GM18502 (cell line): ENCODE measurements around the gene PLXNA4.

Experiments
- ATAC-seq: cut with Tn5 transposase; IDR thresholded peaks from one replicate; pipeline ENCODE4 v1.9.1; 2021; ENCODE audit warnings: mild to moderate bottlenecking; ENCODE audit not compliant: unreplicated experiment, poor library complexity

PLXNA4 gene

DNA sequence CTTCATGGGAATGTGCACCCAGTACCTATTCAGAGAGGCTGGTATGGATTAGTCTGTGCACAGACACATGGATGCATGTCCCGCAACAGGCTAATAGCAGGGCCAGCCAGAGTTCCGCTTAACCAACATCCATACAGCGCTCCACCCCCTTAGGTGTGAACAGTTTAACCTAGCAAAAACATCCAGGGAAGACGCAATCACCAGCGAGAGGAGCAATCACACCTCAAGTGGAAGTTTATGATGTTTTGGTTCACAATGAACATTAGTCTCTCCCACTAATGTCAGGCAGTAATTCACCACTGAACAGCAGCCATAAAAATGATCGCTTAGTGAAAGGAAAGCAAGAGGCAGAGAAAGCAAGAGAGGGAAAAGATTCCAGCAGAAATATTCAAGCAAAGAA is 91.1 kb downstream of the PLXNA4 start:
- ATAC-seq: no peak

DNA sequence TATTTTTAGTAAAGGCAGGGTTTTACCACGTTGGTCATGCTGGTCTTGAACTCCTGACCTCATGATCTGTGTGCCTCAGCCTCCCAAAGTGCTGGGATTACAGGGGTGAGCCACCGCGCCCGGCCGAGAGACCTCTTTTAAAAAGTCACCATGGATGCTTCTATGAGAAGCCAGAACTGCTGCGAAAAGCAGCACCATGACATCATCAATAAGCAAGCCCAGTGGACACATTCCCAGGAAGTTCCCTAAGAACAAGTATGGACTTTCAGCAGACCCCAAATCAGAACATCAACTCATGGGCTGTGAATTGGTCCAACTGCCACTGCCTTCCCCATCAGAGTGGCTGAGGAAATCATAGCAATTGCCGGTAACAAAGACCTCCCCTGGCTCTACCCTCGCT is 93.4 kb downstream of the PLXNA4 start:
- no peak for ATAC-seq

DNA sequence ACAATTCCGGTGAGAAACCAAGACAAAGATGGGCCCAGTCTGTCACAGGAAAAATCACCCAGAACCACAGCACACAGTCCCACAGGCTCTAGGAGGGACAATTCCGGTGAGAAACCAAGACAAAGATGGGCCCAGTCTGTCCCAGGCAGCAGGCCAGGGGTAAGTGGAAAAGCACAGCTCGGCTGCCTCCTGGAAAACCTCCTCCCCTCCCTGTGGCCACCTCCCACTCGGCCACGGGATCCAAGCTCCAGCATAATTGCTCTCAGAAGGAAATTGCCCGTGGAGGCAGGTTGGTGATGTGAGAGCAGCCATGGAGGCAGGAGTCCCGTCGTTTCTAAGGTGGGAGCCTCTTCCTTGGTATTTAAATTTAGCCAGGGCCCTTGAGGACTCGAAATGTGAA is 95.7 kb downstream of the PLXNA4 start:
- ATAC-seq: no peak

DNA sequence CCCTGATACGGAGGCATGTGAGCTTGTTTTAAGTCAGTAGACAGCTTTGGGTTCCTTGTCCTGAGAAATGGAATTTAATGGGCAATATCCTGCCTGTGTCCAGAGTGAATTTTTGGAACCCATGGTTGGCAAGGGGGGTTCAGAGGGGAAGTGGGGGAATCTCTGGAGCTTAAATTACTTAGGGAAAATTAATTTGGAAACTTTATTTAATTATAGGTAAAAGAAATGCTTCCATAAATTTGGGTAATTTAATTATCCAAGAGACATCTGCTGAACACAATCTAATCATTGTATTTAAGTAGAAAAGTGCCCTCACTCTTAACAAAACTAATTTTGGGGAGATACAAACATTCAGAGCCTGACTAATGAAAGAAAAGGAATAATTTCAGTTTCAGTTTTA is 99.7 kb downstream of the PLXNA4 start:
- no peak for ATAC-seq

DNA sequence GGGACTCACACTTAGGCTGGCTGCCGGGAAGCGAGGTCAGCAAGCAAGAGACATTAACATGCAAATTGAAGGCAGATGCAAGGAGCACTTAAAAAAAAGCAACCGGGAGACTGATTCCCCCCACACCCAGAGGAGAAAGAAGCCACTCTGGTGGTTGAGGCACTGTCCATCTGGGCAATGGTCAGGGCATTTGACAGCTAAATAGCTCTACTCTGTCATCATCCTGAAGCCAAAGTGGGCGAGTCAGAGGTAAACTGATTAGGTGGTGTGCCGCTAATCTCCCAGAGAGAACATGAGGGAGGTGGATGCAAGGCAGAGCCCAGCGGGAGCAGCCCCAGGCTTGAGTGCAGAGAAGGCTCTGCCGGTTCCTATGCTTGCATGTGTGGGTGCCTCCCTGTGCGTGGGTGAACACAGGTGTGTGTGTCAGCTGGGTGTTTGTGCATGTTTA is 100.6 kb downstream of the PLXNA4 start:
- ATAC-seq: no peak

DNA sequence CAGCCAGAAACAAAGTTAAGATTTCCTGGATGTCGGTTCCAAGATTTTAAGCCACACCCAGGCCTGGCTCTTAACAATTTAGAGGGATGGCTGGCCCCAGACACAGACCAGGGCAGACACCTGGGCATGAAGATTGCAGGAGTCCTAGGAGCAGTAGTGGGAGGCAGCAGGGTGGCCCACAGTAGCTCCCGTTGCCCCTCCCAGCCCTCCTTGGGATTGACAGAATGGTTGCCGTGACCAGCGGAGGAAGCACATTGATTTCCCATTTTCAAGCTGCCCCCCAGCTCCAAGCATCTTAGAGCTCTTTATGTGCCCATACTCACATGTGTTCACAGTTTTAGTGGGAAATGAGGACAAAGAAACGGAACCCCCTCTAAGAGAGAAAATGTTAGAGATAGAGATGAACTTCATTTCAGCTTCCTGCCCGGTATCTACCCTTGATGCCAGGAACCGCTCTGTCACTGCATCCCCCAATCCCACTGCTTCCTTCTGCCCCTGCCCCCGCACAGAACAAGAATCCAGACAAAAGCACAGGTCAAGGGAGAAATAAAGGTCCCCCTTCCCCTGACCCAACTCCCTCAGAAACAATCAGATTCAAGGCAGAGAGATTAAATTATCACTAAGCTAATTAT is 101.1 kb downstream of the PLXNA4 start:
- ATAC-seq: no peak

DNA sequence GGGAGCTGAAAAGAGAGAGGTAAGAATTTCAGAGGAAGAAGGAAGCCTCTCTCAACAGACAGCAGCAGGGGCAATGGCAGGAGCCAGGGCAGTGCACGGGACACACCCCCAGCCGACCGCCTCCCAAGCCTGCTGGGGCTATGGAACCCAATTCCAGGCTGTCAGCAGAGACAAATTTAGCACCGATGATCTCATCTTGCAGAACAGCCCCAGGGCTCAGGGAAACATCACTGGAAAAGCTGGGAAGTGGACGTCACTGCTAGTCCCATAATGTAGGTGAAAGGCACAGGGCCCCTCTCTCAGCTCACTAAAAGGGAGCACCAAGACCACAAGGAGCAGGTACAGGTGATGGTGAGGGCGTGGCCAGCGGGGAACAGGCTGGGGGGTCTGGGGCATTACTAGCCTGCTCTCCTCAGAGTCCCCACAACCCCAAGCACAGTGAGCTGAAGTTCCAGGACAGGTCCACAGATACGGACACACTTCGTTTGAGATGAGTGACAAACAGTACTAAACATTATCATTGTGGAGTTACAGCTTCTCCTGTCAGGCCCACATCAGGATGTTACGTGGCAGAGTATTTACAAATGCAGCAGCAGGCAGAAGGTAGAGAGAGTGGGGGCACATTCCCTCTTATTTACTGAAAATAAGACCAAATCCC is 103.7 kb downstream of the PLXNA4 start:
- ATAC-seq: no peak

DNA sequence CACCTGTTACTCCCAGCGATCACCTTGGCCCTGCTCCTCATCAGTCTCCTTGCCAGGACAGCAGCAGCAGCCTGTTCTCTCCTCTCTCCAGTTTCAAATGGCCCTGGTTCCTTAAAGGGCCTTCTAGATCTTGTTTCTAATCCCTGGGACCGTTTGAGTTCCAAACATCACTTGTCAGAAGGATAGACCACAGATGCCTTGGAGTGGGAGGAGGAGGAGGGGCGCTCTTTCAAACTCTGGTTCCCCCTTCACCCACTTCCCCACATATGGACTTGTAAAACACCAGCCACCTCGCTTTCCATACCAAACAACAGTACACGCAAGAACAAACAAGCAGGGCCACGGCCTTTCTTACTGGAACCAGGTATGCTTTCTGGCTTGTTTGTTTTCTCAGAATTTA is 104.8 kb downstream of the PLXNA4 start:
- ATAC-seq: no peak

DNA sequence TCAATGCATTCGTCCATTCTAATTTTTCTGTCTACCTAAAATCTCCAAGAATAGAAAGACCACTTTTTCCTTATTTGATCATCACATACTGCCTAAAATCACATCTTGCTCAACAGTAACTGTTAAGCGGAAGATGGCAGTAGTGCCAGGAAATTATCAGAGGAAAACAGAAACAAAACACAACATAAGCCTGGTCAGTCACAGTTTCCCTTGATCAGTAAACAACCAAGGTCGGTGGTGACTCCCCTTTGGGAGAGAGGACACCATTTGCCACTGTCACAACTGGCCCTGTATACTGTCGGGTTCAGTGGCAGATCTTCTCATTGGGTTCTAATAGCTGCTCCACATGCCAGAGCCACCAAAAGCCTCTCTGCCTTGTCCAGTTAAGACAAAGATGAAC is 106.6 kb downstream of the PLXNA4 start:
- ATAC-seq: no peak

DNA sequence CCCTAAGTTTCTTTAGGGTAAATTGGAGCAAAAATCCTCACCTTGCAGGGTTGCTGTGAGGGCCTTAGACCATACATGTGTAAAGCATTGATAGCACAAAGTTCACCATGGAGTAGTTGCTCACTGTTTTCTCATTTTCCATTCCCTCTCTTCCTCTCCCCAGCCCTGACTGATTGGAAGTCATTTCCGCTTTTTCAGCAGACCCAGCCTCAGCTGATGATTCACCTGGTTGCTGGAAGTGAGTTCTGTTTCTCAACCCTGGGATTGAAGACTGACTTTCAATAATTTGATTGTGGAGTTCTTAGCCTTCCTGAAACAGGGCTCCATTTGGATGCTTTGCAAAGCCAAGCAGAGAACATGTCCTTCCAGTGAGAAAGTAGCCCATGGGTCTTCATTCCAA is 107.0 kb downstream of the PLXNA4 start:
- no peak for ATAC-seq

DNA sequence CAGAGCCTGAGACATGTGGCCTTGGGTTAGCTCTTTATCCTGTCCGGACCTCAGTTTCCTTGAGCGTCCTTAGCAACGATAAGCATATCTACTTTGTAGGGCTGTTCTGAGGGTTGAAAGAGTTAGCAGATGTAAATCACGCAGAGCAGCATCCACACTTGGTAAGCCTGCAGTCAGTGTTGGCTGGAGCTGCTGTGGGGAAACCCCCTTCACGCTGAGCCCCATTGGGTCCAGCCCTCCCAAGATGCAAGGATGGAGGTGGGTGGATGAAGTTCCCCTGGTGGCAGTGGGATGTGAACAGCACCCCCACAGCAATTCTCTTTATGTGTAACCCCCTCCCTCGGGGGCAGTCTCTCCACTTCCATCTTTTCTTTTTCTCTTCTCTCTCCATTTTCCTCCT is 109.9 kb downstream of the PLXNA4 start:
- ATAC-seq: no peak

DNA sequence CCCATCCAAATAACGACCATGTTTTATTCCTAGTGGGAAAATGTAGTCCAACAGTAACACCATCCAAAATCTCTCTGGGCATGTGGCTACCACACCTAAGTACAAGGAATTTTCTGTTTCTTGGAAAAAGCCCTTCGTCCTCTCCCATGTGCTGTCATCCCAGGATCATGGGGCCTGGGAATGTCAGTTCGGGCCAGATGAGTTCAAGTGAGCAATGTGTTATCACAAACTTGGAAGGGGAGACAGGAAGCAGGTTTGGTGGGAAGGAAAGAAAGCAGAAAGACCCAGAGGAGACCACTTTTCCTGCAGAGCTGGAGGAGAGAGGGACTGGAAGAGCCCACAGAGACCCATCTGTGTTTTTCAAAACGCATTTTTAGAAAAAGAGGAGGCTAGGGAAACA is 110.8 kb downstream of the PLXNA4 start:
- ATAC-seq: no peak

DNA sequence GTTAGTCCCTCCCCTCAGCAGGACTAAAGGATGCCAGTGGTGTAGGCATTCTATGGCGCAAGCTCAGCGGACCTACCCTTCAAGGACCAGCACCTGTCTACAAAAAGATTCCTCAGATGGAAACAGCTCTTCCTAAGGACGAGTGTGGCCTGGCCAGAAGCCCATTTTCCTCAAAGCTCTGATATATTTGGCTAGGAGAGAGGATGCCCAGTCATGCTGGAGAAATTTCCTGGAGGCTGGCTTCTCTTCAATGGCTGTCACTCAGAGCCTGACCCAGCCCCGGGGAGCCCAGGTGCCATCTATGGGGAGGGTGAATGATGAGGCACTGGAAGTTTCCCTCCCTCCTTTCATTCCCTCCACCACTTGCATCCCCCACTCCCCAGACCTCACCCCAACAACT is 111.5 kb downstream of the PLXNA4 start:
- ATAC-seq: no peak

DNA sequence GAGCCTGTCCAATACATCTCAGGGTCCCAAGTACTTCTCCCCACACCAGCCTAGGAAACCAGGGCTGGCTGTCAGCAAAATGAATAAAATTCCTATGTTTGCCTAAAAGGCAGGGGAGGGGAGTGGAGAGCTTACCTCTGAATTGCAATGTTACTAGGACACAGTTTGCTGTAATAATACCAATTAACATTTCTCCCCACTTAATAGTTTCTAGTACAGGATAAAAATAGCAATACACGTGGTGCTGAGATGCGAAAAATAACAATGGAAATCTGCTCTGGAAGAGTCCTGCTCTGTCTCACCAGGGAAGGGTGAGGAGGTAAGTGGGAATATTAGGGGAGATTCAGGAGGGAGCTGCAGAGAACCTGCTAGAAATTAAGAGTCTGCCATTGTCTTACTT is 112.3 kb downstream of the PLXNA4 start:
- no peak for ATAC-seq

DNA sequence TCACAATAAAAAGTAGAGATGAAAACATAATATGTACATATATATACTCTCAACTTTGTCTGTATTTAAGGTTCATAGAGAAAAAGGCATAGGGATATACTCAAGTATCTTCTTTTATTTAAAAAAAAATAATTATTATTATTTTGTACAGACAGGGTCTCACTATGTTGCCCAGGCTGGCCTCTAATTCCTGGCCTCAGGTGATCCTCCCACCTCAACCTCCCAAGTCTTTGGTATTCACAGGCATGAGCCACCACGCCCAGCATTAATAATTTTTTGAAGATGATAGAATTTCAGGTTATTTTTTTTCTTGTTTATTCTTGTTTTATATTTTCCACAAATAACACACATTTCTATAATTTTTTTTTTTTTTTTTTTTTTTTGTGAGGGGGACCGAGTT is 113.8 kb downstream of the PLXNA4 start:
- ATAC-seq: no peak

DNA sequence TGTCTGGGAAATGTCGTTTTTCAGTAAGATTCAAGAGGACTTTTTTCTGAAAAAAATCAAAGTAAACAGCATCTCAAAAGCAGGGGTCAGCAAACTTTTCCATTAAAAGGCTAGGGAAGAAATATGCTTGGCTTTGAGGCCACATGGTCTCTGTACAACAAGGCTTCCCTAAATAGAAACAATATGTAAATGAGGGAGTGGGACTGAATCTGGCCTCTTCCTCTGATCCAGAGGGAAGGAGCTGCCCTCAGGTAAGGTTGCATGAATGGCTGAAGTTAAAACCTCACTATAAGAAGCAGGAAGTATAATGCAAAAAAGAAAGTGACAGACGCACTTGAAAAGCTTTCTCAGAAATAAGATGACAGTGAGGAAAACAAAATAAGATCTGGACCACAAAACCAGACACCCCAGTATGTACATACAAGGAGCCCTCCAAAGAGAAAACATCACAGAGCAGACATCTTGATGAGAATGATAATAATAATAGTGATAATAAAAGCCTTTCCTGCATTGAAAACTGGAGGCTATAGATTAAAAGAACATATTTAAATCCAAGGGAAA is 115.2 kb downstream of the PLXNA4 start:
- no peak for ATAC-seq

DNA sequence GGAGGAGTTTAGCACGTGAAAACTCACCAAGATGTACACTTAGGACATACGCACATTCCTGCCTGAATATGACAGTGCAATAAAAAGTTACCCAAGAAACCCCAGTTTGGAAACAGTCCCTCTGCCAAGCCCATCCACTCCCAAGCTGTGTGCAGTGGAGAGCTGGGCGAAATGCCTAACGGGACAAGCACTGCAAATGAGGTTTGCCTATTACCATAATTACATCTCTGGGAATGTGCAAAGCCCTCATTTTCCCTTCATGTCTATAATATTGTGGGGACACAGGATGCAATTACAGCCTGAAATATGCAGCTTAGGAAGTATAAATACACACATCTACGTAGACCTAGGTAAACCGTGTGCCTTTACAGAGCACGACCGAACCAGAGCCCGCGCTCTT is 117.5 kb downstream of the PLXNA4 start:
- no peak for ATAC-seq

DNA sequence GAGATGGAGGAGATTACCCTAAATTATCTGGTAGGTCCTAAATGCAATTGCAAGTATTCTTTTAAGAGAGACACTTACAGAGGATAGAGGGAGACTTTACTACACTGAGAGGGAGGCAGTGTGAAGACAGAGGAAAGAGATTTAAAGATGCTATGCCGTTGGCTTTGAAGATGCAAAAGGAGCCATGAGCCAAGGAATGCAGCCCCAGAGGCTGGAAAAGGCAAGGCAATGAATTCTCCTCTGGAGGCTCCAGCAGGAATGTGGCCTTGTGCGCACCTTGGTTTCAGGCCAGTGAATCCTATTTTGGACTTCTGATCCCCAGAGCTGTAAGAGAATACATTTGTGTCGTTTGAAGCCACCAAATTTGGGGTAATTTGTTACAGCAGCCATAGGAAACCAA is 118.6 kb downstream of the PLXNA4 start:
- no peak for ATAC-seq

DNA sequence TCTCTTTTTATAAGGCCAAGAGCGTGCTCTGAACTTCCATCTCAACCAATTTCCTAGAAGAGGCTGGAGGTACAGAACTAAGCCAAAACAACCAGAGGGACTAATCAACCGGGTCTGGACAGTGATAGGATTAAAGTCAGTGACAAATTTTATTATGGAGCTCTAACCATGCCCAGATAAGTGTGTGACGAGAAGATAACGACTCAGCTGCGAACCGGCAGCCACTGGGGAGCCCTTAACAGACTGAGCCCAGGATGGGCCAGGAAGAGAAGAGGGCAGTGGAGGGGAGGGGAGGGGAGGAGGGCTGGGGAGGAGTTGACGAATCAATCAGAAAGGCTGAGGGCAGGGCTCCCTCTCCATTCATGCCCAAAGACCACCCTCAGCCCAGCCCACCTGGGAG is 119.9 kb downstream of the PLXNA4 start:
- ATAC-seq: no peak

DNA sequence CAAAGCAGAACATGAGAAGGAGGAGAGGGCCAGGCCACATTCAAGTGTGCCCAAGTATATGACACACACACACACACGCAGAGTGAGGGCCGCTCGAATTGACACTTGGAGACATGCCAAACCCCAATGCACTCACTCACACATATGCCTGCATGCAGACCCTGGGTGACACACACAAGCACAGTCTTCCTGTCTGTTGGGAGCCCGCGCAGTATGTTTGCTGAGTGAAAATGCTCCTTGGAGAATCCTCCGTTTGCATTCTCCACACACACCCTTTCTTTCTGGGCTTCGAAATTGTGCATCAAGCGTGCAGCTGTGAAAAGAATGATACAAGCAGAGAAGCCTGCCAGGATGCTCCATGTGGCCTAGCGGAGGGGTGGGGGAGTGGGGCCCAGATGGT is 120.9 kb downstream of the PLXNA4 start:
- no peak for ATAC-seq

DNA sequence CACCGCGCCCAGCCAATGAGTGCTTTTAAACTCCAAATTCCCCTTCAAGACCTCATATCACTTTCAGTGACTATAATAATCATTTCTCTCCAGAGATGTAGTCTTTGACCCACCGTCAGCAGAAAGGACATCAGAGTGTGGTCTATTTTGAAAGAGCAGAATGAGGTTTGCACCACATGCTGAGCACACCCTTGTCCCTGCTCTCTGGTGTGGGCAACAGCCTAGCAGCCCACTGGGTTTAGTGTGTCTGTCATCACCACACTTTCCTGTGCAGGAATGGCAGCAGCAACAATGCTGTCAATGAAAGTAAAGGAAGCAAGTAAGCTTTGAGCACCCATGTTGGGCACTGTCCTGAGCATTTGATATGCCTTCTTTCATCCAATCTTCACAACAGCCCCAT is 122.4 kb downstream of the PLXNA4 start:
- ATAC-seq: no peak

DNA sequence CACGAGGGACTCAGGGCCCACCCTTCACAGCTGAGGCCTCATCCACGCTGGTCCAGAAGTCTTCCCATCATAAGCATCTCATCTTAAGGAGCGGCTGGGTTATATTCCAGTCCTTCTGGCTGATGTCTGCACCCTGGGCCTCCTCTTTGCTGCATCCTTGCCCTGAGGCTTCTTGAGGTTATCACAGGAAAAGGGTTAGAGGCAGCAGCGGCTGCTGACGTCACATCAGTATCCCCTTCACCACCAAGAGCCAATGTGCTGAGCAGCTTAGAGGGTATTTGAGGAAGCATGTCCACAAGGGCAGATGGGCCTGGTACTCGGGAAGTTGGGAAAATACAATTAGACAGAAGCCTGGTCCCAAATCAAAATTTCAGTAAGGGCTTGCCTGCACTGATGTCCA is 125.1 kb downstream of the PLXNA4 start:
- ATAC-seq: no peak
